HG03139 (cell line): Measurements from ENCODE around the gene DHX30.
"Not testable (repeated sequence)": the region's sequence is repeated elsewhere in the genome, so short reads cannot be mapped to it uniquely, and the experiment has no call there.

Source experiments
- ATAC-seq: cut with Tn5 transposase; IDR thresholded peaks from one replicate; pipeline ENCODE4 v1.9.1; 2021; ENCODE audit not compliant: unreplicated experiment

The DHX30 gene

GRCh38 chr3:47882338-47882737 is 79.4 kb downstream of the DHX30 start:
- ATAC-seq = no peak

- ATAC-seq = no peak
These were observed 81.7 kb downstream of the DHX30 start for GRCh38 chr3:47884603-47885002.

- ATAC-seq = no peak
These were observed 82.2 kb downstream of the DHX30 start for GRCh38 chr3:47885168-47885567.

GRCh38 chr3:47887991-47888390 is 85.1 kb downstream of the DHX30 start:
- ATAC-seq = not testable (repeated sequence)

- ATAC-seq = no peak
These were observed 86.2 kb downstream of the DHX30 start for GRCh38 chr3:47888986-47889757.

- no peak for ATAC-seq
These were observed 87.3 kb downstream of the DHX30 start for GRCh38 chr3:47890126-47890827.

GRCh38 chr3:47890828-47891612 is 88.1 kb downstream of the DHX30 start:
- no peak for ATAC-seq

- no peak for ATAC-seq
These were observed 88.7 kb downstream of the DHX30 start for GRCh38 chr3:47891613-47892005.

GRCh38 chr3:47892286-47893040 is 89.5 kb downstream of the DHX30 start:
- ATAC-seq = no peak

GRCh38 chr3:47895241-47895640 is 92.3 kb downstream of the DHX30 start:
- ATAC-seq = no peak

GRCh38 chr3:47896736-47897135 is 93.8 kb downstream of the DHX30 start:
- ATAC-seq = no peak

GRCh38 chr3:47897954-47898353 is 95.0 kb downstream of the DHX30 start:
- no peak for ATAC-seq

- no peak for ATAC-seq
These were observed 96.7 kb downstream of the DHX30 start for GRCh38 chr3:47899495-47900108.
